ENCODE data around the gene ABHD17C. TPM values are rescaled to one million over a fixed set of nuclear protein-coding genes. Genes with fewer than 3 reads are reported as not detected.

The ABHD17C gene
- total and polyA plus RNA-seq, 2 donors (not counting 3 experiments of a cell fraction or from before 2014, with no cell fraction given) = 5.9 to 10.9 TPM

DNA sequence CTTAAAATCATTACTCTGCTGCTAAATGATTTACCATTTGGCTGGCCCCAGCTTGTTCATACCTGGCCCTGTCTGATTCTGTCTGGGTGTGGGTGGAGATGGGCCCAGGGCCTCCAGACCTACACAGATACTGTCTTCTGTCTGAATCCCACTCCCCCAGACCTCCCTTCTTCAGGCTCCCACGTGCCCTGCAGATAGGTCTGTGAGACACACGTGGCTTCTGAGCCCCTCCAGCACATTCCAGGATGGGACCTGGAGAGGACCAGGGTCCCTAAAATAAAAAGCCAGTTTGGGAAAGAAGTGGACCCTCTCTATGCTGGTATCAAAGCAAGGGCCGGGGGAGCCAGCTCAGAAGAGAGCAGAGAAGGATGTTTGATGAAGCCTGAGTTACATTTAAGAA is 69.4 kb downstream of the ABHD17C start:
- Histone ChIP-seq H3K27me3 (ENCODE audit: control insufficient read depth in 2 of 2, insufficient read depth in 2 of 2, low read length in 2 of 2) (no peaks in the 10 kb centered on the region), H3K4me1 (ENCODE audit: control insufficient read depth, extremely low read depth, insufficient read depth, low read length) (no peaks in the 10 kb centered on the region), H2AFZ (ENCODE audit: low read depth, low read length) (no peak overlapping the region), H3K4me3 (replicated peaks in 1 of 3; ENCODE audit: insufficient read depth in 1 of 3, low read depth in 1 of 3, low read length in 3 of 3) (no peak overlapping the region), H3K79me2 (ENCODE audit: control insufficient read depth, insufficient read depth, low read length) (no peaks in the 10 kb centered on the region), H3K4me2 (ENCODE audit: insufficient read depth, low read length) (no peak overlapping the region), H3K9me3 (replicated peaks; ENCODE audit: control insufficient read depth, insufficient read depth, low read length) (no peaks in the 10 kb centered on the region), H3K36me3 (ENCODE audit: control insufficient read depth in 2 of 2, extremely low read depth in 1 of 2, insufficient read depth in 2 of 2, low read length in 2 of 2) (no peaks in the 10 kb centered on the region), H3K9me1 (replicated peaks; ENCODE audit: control insufficient read depth, extremely low read depth, insufficient read depth, low read length) (no peaks in the 10 kb centered on the region), H3K9ac (replicated peaks; ENCODE audit: extremely low read depth, insufficient read depth, low read length) (no peak overlapping the region), H3K27ac (ENCODE audit: insufficient read depth, low read depth, low read length) (no peak overlapping the region), H4K20me1 (replicated peaks; ENCODE audit: control insufficient read depth, extremely low read depth, insufficient read depth, low read length) (no peaks in the 10 kb centered on the region)
- TF ChIP-seq FOS (IDR thresholded peaks at IDR 0.05; ENCODE audit: borderline replicate concordance, insufficient read depth, low read length) (no peak), CTCF (IDR thresholded peaks at IDR 0.05; ENCODE audit: extremely low read depth in 1 of 2, insufficient read depth in 1 of 2, low read depth in 1 of 2, low read length in 2 of 2) (no peak), POLR2AphosphoS5 (IDR thresholded peaks at IDR 0.05; ENCODE audit: insufficient read depth, low read depth, low read length) (no peak), JUN (IDR thresholded peaks at IDR 0.05; ENCODE audit: borderline replicate concordance, insufficient read depth, insufficient read length, low read depth) (no peak), MYC (IDR thresholded peaks at IDR 0.05; ENCODE audit: low read depth, low read length) (no peak), EZH2 (IDR thresholded peaks at IDR 0.05; ENCODE audit: borderline replicate concordance, low read depth, low read length, severe bottlenecking) (no peak), POLR2A (IDR thresholded peaks at IDR 0.05; ENCODE audit: low read depth, low read length) (no peak), GATA2 (IDR thresholded peaks at IDR 0.05; ENCODE audit: insufficient read depth, insufficient read length, low read depth, low read length) (no peak)
- TF ChIP-seq, protein P1, sequence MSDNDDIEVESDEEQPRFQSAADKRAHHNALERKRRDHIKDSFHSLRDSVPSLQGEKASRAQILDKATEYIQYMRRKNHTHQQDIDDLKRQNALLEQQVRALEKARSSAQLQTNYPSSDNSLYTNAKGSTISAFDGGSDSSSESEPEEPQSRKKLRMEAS (IDR thresholded peaks at IDR 0.05; ENCODE audit: insufficient read depth, insufficient read length) = no peak
- DNase-seq (ENCODE audit: low read depth, low spot score) (no peak), FAIRE-seq (no peak)
- CTCF ChIA-PET = interaction anchor here (5.4 kb wide), 1 partner anchor 12 kb away, joined by 45 read pairs; no protein-coding TSS in a partner anchor
- no TSS peak for BruUV-seq (replicated peaks)
- intact Hi-C loops (cut with micrococcal nuclease) (no loop called here), dilution Hi-C loops (cut with MboI; ENCODE audit: extremely low pct_ligation_motif_present, low sequenced_read_pairs) (no loop called here)
- POLR2A ChIA-PET = no interaction called here

All from endothelial cell of umbilical vein (primary cell).